Esophagus muscularis mucosa (tissue), 4 donors: ENCODE results near the gene OBP2B.
"Not testable (repeated sequence)": the region's sequence is repeated elsewhere in the genome, so short reads cannot be mapped to it uniquely, and the experiment has no call there.

Experiments
- CTCF ChIP-seq, 3 experiments: fragments of 200-600 bp in 2 of 3; fragments of 450-650 bp in 1 of 3; sonication (generic) in 2 of 3; IDR thresholded peaks; one replicate each; pipeline ENCODE4 v1.5.1; 2017 to 2019; ENCODE audit warnings: antibody characterized with exemption in 3 of 3, mild to moderate bottlenecking in 2 of 3, moderate library complexity in 1 of 3
- EP300 ChIP-seq: sonication (generic); formaldehyde crosslinking; IDR thresholded peaks from one replicate; pipeline ENCODE4 v1.6.1; 2017; ENCODE audit warnings: antibody characterized with exemption
- POLR2A ChIP-seq: fragments of 450-650 bp; IDR thresholded peaks from one replicate; pipeline ENCODE4 v1.6.1; 2017; ENCODE audit warnings: antibody characterized with exemption, moderate library complexity, mild to moderate bottlenecking, low read depth
- POLR2AphosphoS5 ChIP-seq, 2 donors: sonication (generic); formaldehyde crosslinking; IDR thresholded peaks; one replicate each; pipeline ENCODE4 v1.6.1; 2017; ENCODE audit warnings: antibody characterized with exemption in 2 of 2

- TF ChIP-seq POLR2A; CTCF (IDR thresholded peaks at IDR 0.05); POLR2AphosphoS5 (IDR thresholded peaks at IDR 0.05); EP300: not testable (repeated sequence)
These were observed 42.2 kb upstream of the OBP2B start for GRCh38 chr9:133251221-133251620.
